ENCODE data around the gene PCDHB9.

The PCDHB9 gene

DNA sequence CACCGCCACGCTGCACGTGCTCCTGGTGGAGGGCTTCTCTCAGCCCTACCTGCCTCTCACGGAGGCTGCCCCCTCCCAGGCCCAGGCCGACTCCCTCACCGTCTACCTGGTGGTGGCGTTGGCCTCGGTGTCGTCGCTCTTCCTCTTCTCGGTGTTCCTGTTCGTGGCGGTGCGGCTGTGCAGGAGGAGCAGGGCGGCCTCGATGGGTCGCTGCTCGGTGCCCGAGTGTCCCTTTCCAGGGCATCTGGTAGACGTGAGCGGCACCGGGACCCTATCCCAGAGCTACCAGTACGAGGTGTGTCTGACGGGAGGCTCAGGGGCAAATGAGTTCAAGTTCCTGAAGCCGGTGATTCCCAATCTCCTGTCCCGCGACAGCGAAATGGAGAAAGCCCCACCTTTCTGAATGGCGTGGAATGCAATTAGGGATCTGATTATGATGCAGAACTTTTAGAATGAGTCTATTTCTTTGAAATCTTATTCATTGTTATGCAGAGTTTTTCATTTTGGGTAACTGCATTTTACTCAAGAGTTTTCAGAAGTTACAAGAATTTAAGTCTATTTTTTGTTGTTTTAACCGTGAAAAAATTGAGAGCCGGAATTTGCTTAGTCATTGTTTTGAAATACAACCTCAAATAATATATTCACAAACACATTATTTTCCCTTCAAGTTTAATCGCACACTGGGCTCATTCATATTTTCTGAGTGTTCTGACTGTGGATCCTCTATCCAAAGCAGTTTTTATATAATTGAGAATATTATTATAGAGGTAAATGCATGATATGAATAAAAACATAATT lies 49.8 kb downstream of the PCDHB9 start:
- ATAC-seq (no peak), DNase-seq (no peak)
